Raji (cell line): ENCODE results near the gene PHF11.

ENCODE experiments used
- POLR2A ChIP-seq: IDR thresholded peaks from 2 replicates; pipeline ENCODE4 v1.6.1; 2011; ENCODE audit warnings: low read depth, low read length, control low read depth; ENCODE audit not compliant: insufficient read depth

Gene PHF11

DNA sequence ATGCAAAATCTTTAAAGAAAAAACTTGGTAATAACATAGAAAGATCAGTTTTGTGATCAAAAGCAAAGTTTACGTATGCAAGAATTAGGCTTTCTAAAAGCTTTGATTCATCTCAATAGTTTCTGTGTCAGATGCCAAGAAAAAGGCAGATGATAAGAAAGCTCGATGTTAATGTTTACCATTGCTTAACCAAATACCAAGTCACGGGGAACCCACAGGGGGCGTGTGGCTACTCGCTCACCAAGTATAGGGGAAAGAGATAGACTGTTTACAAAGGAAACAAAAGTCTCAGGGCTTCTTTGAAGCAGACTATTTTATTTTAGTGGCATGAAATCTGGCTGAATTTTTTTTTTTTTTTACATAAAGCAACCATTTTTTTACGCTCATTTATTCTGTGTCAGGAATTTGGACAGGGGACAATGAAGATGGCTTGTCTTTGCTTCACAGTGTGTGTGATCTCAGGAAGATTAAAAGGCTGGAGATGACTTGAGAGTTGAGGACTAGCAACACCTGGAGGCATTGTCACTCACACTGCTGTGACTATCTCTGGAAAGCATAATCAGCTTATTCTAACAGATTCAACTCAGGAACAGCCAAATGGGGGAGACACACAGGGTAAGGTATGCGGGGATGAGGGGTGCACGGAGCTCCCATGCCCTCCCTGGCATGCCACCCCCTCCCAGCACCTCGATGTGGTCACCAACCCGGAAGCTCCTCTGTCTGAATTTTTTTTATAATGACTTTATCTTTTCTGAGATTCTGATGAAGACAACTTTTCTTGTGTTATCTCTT is 64.7 kb downstream of the PHF11 start:
- no peak for TF ChIP-seq POLR2A

DNA sequence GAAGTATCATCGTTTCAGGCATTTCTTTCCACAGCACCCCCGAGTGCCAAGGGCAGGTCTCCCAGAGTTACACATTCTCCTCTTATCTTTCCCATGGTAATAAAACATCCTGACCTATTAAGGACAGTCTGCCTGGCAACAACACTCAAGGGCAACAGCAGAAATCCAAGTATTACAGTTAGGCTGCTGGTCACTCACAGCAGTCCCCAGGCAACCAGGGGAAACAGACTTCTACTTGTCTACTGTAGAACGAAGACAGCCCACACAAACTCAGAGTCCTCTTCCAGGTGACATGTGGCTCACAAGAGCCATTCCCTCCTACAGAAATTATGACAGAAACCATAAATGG is 65.3 kb downstream of the PHF11 start:
- TF ChIP-seq POLR2A = no peak

DNA sequence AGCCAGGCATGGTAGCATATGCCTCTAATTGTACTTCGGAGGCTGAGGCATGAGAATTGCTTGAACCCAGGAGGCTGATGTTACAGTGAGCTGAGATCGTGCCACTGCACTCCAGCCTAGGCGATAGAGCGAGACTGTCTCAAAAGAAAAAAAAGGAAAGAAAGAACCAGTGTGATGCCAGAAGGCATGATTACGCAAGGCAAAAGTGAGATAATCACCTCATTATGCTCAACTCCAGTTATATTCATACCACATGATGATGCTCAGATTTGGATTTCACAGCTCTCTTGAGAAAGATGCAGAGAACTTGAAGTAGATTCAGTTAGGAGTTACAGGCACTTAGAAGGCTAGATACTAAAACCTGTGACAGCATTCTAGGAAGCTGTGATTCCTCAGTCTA is 67.8 kb downstream of the PHF11 start:
- TF ChIP-seq POLR2A = no peak

DNA sequence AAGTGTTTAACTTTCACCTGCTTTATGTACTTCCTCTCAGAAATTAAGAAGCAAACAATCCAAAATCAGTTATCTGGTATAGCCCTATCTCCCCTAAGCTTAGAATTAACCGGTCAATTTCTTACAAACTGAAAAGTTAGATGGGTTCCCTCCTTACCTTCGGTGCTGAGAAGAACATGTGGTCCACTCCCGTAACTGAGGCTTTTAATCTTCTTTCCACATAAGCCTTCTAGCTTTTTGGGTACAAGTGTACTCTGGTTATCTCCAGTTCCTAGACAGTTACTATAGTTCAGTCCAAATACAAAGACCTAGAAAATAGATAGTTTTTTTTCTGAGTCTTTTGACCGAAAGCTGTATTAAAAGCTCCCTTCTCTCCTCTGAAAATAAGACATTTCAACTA is 70.7 kb downstream of the PHF11 start:
- no peak for TF ChIP-seq POLR2A

DNA sequence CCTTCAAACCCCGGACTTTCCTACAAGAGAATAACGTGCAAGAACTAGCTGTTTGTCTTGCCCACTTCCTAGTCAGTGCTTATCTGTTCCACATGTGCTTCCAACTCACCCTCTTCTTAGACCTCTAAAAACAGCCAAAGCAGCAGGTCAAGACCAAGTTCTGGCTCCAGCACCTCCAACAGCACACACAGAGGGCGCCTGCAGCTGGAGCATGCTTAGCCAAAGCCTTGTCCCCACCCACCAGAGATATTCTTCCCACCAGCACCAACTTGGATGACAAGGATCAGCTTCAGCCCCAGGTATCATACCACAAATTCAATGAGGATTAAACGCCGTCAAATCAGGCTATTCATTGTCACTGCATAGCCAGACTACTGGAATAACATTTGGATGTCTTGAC is 71.7 kb downstream of the PHF11 start:
- no peak for TF ChIP-seq POLR2A

DNA sequence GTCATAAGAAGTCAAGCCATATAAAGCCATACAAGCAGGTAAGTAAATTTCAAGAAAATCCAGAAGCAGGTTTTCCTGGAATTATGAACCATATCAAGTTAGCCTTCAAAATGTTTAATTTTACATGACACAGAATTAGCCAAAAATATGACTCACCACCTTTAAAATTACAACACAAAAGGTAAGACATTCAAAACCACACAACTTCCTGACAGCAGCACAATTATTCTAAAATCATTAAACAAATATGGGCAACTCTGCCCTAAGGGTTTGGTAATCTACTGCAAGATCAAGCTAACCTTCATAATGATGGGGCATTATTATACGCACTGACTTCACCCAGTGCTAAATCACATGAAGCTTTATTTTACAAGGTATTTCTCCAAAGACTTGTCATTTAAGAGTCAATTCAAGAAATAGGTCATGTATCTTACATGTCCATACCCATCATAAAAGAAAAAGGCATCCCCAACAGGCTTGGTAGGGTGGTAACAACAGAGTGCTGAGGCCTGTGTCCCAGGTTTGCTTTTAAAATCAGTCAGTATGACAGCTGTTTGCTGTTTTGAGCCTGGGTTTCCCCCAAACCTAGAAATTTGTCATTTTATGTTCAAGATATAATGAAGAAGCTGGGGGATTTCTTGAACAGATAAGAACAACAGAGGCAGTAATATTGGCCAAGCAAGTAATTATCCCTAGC is 74.4 kb downstream of the PHF11 start:
- no peak for TF ChIP-seq POLR2A

DNA sequence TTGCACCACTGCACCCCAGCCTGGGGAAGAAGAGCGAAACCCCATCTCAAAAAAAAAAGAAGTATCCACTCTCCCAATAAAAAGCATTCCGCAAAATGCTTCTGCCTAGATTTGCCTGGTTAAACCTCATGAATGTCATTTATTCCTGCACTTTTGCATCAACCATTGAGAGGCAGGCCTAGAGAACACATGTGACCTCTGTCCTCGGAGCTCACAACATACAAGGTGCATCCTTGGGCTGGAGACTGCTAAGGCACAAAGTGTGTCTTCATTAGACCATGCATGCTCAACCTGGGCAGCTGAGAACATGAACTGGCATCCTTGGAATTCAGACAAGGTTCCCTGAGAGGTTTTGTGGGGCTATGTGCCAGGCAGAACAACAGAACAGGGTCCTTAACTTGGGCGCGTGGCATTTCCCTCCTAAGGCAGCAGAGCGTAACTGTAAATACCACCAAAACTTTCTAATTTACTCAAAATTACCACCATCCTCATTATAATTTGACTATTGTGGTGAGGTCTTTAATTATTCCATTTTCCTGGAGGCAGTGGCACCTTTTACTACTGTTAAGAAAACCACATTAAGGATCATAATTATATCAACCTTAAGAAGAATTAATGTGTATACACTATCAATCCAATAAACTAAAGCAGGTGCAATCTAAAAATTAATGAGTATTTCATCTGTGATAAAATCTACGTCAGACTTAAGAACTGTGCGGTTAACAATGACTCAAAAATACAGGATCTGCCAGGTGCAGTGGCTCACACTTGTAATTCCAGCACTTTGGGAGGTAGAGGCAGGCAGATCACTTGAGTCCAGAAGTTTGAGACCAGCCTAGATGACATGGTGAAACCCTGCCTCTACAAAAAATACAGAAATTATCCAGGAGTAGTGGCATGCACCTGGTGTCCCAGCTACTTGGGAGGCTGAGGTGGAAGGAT is 75.8 kb downstream of the PHF11 start:
- no peak for TF ChIP-seq POLR2A
